GM23338 (cell line): ENCODE data around the gene ALG6. TPM values are rescaled to one million over a fixed set of nuclear protein-coding genes. Genes with fewer than 3 reads are reported as not detected.

Source experiments
- ATAC-seq: fragments of 200-7000 bp; cut with Tn5 transposase; 3 replicates; pipeline ENCODE4 v1.9.1; 2020
- DNase-seq: peaks from one replicate; pipeline ENCODE4 v3.0.0-alpha.2; 2015; ENCODE audit warnings: low spot score
- H2AFZ ChIP-seq: fragments of 200-600 bp; sonication (generic); 2 replicates; pipeline ENCODE4 v1.8.0; 2016; ENCODE audit warnings: antibody characterized with exemption, mild to moderate bottlenecking, moderate library complexity
- H3F3A ChIP-seq: fragments of 200-600 bp; sonication (generic); replicated peaks from 2 replicates; pipeline ENCODE4 v1.8.0; 2017; ENCODE audit warnings: antibody characterized with exemption, mixed run types, low read depth
- H3K27ac ChIP-seq: fragments of 200-600 bp; sonication (generic); 2 replicates; pipeline ENCODE4 v1.6.1; 2016; ENCODE audit warnings: low read depth
- H3K27me3 ChIP-seq: fragments of 200-600 bp; sonication (generic); 2 replicates; pipeline ENCODE4 v1.8.0; 2016; ENCODE audit warnings: mild to moderate bottlenecking, mixed run types, moderate library complexity; ENCODE audit not compliant: insufficient read depth
- H3K36me3 ChIP-seq: fragments of 200-600 bp; sonication (generic); 2 replicates; pipeline ENCODE4 v1.8.0; 2016; ENCODE audit warnings: mild to moderate bottlenecking; ENCODE audit not compliant: insufficient read depth
- H3K4me1 ChIP-seq: fragments of 200-600 bp; sonication (generic); 2 replicates; pipeline ENCODE4 v1.8.0; 2016; ENCODE audit warnings: mild to moderate bottlenecking, moderate library complexity; ENCODE audit not compliant: insufficient read depth
- H3K4me2 ChIP-seq: fragments of 200-600 bp; sonication (generic); 2 replicates; pipeline ENCODE4 v1.7.1; 2017; ENCODE audit warnings: mixed run types
- H3K4me3 ChIP-seq: fragments of 200-600 bp; sonication (generic); 2 replicates; pipeline ENCODE4 v1.6.1; 2016; ENCODE audit warnings: mixed run types
- H3K79me2 ChIP-seq: fragments of 200-600 bp; sonication (generic); replicated peaks from 2 replicates; pipeline ENCODE4 v1.8.0; 2017; ENCODE audit warnings: mild to moderate bottlenecking; ENCODE audit not compliant: insufficient read depth
- H3K9me2 ChIP-seq: fragments of 200-600 bp; sonication (generic); 2 replicates; pipeline ENCODE4 v1.8.0; 2017; ENCODE audit not compliant: insufficient read depth
- H4K20me1 ChIP-seq: fragments of 200-600 bp; sonication (generic); replicated peaks from 2 replicates; pipeline ENCODE4 v1.8.0; 2017; ENCODE audit warnings: mild to moderate bottlenecking; ENCODE audit not compliant: insufficient read depth
- H3K27ac Mint-ChIP-seq: 2 replicates; pipeline ENCODE4 v1.8.0; 2020; ENCODE audit warnings: inconsistent platforms, mild to moderate bottlenecking, moderate library complexity, mixed read lengths
- H3K27me3 Mint-ChIP-seq: 3 replicates; pipeline ENCODE4 v1.8.0; 2022; ENCODE audit warnings: low read depth, mild to moderate bottlenecking, moderate library complexity, mixed read lengths, inconsistent platforms; ENCODE audit not compliant: insufficient read depth, poor library complexity
- H3K36me3 Mint-ChIP-seq: 3 replicates; pipeline ENCODE4 v1.8.0; 2021; ENCODE audit warnings: low read depth, mild to moderate bottlenecking, inconsistent platforms, moderate library complexity, mixed read lengths
- H3K4me1 Mint-ChIP-seq: 3 replicates; pipeline ENCODE4 v1.8.0; 2020; ENCODE audit warnings: mild to moderate bottlenecking, inconsistent platforms, mixed read lengths
- H3K4me3 Mint-ChIP-seq: 3 replicates; pipeline ENCODE4 v1.8.0; 2021; ENCODE audit warnings: moderate library complexity, mild to moderate bottlenecking, inconsistent platforms, mixed read lengths
- H3K9me3 Mint-ChIP-seq: 3 replicates; pipeline ENCODE4 v1.8.0; 2020; ENCODE audit warnings: moderate library complexity, mild to moderate bottlenecking, inconsistent platforms, mixed read lengths
- CREB1 ChIP-seq: fragments of 250-450 bp; sonication (Bioruptor Pico); IDR thresholded peaks from 2 replicates; pipeline ENCODE4 v1.5.0; 2020; ENCODE audit warnings: low read depth, mild to moderate bottlenecking, moderate library complexity
- EZH2 ChIP-seq: fragments of 200-600 bp; sonication (generic); IDR thresholded peaks from one replicate; pipeline ENCODE4 v1.8.0; 2017; ENCODE audit warnings: antibody characterized with exemption, mild to moderate bottlenecking, low read depth; ENCODE audit not compliant: unreplicated experiment
- EZH2phosphoT487 ChIP-seq: fragments of 200-600 bp; sonication (generic); IDR thresholded peaks from one replicate; pipeline ENCODE4 v1.8.1; 2018; ENCODE audit warnings: antibody characterized with exemption; ENCODE audit not compliant: unreplicated experiment
- JUNB ChIP-seq: IDR thresholded peaks from one replicate; pipeline ENCODE4 v1.6.1; 2016; ENCODE audit warnings: antibody characterized with exemption; ENCODE audit not compliant: unreplicated experiment
- NANOG ChIP-seq: IDR thresholded peaks from 2 replicates; pipeline ENCODE4 v1.6.1; 2016; ENCODE audit warnings: antibody characterized with exemption, borderline replicate concordance
- POLR2AphosphoS5 ChIP-seq: IDR thresholded peaks from 2 replicates; pipeline ENCODE4 v1.6.1; 2016; ENCODE audit warnings: antibody characterized with exemption, low read depth
- ZNF114 ChIP-seq: fragments of 250-450 bp; sonication (Bioruptor Pico); IDR thresholded peaks from 2 replicates; pipeline ENCODE4 v1.5.0; 2020; ENCODE audit warnings: mild to moderate bottlenecking, moderate library complexity
- polyA plus RNA-seq: library from polyadenylated mRNA; unstranded; fragments of >200 nt; fragmentation: Nextera tagmentation; extraction: Ambion mirVana; gene quantifications from 2 replicates; pipeline ENCODE4 v1.2.1, GENCODE V29; 2016
- total RNA-seq: library from RNA; depleted of rRNA; stranded (reverse); fragments of >200 nt; shearing (Covaris generic); gene quantifications from 2 replicates; pipeline ENCODE4 v1.2.3, GENCODE V29; 2014
- TF ChIP-seq, protein P1 (sequence below): fragments of 250-450 bp; sonication (Bioruptor Pico); IDR thresholded peaks from 2 replicates; pipeline ENCODE4 v1.5.0; 2020; ENCODE audit warnings: mild to moderate bottlenecking, moderate library complexity
- TF ChIP-seq, protein P2 (sequence below): IDR thresholded peaks from 2 replicates; pipeline ENCODE4 v1.6.1; 2016; ENCODE audit warnings: antibody characterized with exemption

Gene ALG6
- total and polyA plus RNA-seq, 2 experiments from 2014 or later, result 24.1 to 34.6 TPM

DNA sequence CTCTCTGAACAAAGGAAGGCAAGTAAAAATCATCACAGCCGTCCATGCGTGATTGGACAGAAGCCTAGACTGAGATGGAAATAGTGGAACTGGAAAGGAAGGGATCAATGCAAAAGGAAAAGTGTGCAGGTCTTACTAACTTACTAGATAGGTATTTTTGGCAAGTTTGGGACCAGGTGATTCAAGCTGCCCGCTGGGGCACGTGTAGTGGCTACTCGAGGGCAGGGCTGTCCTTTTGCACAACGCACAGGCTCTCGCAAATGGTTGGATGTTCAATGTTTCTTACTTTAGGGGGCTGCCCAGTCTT, 566 bp upstream of the ALG6 start (continued):
- TF ChIP-seq, protein P1, sequence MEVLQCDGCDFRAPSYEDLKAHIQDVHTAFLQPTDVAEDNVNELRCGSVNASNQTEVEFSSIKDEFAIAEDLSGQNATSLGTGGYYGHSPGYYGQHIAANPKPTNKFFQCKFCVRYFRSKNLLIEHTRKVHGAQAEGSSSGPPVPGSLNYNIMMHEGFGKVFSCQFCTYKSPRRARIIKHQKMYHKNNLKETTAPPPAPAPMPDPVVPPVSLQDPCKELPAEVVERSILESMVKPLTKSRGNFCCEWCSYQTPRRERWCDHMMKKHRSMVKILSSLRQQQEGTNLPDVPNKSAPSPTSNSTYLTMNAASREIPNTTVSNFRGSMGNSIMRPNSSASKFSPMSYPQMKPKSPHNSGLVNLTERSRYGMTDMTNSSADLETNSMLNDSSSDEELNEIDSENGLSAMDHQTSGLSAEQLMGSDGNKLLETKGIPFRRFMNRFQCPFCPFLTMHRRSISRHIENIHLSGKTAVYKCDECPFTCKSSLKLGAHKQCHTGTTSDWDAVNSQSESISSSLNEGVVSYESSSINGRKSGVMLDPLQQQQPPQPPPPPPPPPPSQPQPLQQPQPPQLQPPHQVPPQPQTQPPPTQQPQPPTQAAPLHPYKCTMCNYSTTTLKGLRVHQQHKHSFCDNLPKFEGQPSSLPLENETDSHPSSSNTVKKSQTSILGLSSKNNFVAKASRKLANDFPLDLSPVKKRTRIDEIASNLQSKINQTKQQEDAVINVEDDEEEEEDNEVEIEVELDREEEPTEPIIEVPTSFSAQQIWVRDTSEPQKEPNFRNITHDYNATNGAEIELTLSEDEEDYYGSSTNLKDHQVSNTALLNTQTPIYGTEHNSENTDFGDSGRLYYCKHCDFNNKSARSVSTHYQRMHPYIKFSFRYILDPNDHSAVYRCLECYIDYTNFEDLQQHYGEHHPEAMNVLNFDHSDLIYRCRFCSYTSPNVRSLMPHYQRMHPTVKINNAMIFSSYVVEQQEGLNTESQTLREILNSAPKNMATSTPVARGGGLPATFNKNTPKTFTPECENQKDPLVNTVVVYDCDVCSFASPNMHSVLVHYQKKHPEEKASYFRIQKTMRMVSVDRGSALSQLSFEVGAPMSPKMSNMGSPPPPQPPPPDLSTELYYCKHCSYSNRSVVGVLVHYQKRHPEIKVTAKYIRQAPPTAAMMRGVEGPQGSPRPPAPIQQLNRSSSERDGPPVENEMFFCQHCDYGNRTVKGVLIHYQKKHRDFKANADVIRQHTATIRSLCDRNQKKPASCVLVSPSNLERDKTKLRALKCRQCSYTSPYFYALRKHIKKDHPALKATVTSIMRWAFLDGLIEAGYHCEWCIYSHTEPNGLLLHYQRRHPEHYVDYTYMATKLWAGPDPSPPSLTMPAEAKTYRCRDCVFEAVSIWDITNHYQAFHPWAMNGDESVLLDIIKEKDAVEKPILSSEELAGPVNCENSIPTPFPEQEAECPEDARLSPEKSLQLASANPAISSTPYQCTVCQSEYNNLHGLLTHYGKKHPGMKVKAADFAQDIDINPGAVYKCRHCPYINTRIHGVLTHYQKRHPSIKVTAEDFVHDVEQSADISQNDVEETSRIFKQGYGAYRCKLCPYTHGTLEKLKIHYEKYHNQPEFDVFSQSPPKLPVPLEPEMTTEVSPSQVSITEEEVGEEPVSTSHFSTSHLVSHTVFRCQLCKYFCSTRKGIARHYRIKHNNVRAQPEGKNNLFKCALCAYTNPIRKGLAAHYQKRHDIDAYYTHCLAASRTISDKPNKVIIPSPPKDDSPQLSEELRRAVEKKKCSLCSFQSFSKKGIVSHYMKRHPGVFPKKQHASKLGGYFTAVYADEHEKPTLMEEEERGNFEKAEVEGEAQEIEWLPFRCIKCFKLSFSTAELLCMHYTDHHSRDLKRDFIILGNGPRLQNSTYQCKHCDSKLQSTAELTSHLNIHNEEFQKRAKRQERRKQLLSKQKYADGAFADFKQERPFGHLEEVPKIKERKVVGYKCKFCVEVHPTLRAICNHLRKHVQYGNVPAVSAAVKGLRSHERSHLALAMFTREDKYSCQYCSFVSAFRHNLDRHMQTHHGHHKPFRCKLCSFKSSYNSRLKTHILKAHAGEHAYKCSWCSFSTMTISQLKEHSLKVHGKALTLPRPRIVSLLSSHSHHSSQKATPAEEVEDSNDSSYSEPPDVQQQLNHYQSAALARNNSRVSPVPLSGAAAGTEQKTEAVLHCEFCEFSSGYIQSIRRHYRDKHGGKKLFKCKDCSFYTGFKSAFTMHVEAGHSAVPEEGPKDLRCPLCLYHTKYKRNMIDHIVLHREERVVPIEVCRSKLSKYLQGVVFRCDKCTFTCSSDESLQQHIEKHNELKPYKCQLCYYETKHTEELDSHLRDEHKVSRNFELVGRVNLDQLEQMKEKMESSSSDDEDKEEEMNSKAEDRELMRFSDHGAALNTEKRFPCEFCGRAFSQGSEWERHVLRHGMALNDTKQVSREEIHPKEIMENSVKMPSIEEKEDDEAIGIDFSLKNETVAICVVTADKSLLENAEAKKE (CRISPR knock-in tag), result no peak
- no peak for TF ChIP-seq POLR2AphosphoS5
- no peak for TF ChIP-seq NANOG
- TF ChIP-seq EZH2, result no peak
- TF ChIP-seq EZH2phosphoT487, result no peak

DNA sequence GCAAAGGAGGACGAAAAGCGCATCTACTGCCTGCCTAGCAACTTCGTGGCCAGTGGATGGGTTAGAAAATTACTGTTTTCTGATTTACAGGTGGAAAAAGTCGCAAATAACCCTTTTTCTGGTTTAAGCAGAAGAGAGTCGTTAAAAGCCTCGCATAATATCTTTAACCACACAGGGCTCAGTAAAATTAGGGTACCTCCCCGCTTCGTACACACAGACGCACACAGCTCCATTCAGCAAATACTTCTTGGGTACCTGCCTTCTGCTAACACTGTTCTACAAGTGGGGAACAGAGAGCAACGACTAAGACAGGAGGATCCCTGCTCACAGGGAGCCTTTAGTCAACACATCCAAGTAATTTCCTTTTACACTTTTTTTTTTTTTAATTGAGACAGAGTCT, 704 bp downstream of the ALG6 start:
- Mint-ChIP-seq H3K36me3 (peaks cover 7% of the 10 kb centered on the region), H3K9me3 (no peaks in the 10 kb centered on the region), H3K4me1 (peaks cover 16% of the 10 kb centered on the region; the same call in 2 of the 3 replicates), H3K27me3 (peaks cover 2% of the 10 kb centered on the region), H3K27ac (peak overlapping the region; percentile 89), H3K4me3 (peak overlapping the region; percentile 96)
- H3K4me1 ChIP-seq, result peaks cover 14% of the 10 kb centered on the region
- no peaks in the 10 kb centered on the region for H4K20me1 ChIP-seq
- H3K9me2 ChIP-seq, result no peaks in the 10 kb centered on the region; the same call in 1 of the 2 replicates
- peak overlapping the region; percentile 55; the same call in 1 of the 2 replicates for H3K27ac ChIP-seq
- H3K27me3 ChIP-seq, result peaks cover 9% of the 10 kb centered on the region
- H3K36me3 ChIP-seq, result 0 out of 2 replicates have a peak, but pooled peaks cover 5% of the 10 kb centered on the region
- peak overlapping the region; percentile 97 for H2AFZ ChIP-seq
- H3F3A ChIP-seq, result peaks cover 19% of the 10 kb centered on the region
- 0 out of 2 replicates have a peak, but pooled peaks cover 4% of the 10 kb centered on the region for H3K79me2 ChIP-seq
- ATAC-seq (peak; percentile 13), DNase-seq (peak; percentile 34)
- peak overlapping the region; percentile 90 for H3K4me2 ChIP-seq
- peak overlapping the region; percentile 97 for H3K4me3 ChIP-seq
- TF ChIP-seq, protein P1 (CRISPR knock-in tag), result no peak
- TF ChIP-seq EZH2phosphoT487, result no peak
- TF ChIP-seq POLR2AphosphoS5, result no peak
- no peak for TF ChIP-seq NANOG
- TF ChIP-seq JUNB, result no peak
- TF ChIP-seq CREB1 (CRISPR knock-in tag), result no peak
- TF ChIP-seq EZH2, result no peak
- TF ChIP-seq ZNF114 (CRISPR knock-in tag), result no peak
- TF ChIP-seq, protein P2, sequence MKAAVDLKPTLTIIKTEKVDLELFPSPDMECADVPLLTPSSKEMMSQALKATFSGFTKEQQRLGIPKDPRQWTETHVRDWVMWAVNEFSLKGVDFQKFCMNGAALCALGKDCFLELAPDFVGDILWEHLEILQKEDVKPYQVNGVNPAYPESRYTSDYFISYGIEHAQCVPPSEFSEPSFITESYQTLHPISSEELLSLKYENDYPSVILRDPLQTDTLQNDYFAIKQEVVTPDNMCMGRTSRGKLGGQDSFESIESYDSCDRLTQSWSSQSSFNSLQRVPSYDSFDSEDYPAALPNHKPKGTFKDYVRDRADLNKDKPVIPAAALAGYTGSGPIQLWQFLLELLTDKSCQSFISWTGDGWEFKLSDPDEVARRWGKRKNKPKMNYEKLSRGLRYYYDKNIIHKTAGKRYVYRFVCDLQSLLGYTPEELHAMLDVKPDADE, result no peak
